HG02759 (cell line): ENCODE measurements around the gene DISC1.

Source experiments
- ATAC-seq: cut with Tn5 transposase; IDR thresholded peaks from one replicate; pipeline ENCODE4 v1.9.1; 2021; ENCODE audit warnings: mild to moderate bottlenecking, moderate library complexity; ENCODE audit not compliant: unreplicated experiment

The DISC1 gene

DNA sequence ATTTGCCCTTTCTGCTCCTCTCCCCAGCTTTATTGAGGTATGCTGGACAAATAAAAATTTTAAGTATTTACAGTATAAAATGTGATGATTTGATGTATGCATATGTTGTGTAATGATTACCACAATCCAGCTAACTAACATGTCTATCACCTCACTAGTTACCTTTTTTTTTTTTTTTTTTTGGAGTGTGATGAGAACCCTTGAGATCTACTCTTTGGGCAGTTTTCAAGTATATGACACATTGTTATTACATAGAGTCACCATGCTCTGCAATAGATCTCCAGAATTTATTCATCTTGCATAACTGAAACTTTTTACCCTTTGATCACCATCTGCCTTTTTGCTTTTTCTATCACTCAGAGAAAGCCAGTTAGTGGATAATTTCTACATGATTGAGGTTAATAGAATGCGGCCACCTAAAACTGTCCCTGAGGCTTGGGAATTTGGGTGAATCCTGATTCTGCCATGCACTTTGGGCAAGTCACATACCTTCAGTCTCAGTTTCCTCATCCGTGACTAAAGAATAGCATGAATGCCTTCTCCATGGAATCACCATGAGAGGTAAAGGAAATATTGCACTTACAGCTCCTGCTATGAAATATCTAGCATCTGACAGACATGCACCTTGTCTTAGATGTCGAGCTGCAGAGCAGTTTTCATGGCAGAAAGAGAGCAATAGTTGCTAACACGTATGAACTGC, 295.2 kb downstream of the DISC1 start:
- no peak for ATAC-seq

DNA sequence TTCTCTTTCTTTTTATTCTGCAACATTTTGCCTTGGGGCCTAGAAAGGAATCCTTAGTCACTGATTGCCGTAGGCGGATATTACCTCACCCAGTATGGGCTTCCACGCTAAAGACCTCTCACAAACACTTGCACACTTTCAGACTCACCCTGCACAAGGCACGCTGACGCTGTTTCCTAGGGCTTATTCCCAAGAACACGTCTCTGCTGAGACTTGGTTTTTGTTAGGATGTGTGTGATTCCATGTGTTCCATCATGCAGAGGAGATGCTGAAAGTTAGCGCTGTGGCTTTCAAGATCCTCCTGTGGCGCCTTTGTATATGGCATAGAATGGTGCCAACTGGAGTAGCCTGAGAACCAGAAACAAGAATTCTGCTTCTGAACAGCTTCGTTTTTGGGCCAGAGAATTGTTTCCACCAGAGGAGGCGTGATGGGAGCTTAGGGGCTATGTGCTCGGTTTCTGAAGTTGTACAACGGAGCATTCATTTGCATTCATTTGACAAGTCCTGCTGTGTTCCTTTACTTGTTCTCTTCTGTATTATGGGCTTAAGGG, 297.0 kb downstream of the DISC1 start:
- no peak for ATAC-seq

DNA sequence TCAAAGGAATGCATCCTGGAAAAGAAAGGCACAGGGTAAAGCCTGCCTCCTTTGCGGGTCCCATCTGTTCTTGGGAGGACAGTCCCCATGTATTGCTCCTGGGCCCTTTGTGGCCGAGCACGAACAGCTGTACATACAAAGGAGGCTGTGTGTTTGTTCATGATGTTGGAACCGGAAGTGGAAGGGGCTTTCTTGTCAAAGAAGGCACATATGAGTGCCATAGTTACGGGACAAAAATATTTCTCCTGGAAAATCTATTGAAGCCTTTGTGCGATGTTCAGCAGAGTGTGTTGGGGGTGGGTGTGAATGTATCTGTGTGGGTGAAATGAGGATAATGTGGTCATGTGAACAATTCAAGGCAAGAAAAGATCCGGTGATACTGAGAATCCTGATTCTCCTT, 297.6 kb downstream of the DISC1 start:
- no peak for ATAC-seq

DNA sequence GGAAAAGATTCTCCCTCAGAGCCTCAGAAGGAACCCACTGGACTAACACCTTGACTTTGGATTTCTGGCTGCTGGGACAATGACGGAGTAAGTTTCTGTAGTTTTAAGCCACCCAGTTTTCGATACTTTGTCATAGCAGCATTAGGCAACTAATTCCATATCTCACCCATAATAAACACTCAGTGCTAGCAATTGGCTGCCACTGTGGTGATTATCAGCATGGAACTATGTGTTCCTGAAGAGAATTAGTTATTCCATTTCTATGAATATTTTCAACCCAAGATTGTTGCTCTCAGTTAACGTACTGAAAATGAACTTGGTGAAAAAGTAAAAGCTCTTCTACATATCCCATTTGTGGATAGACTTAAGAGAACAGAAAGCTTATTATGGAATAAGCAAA, 299.3 kb downstream of the DISC1 start:
- ATAC-seq = no peak

DNA sequence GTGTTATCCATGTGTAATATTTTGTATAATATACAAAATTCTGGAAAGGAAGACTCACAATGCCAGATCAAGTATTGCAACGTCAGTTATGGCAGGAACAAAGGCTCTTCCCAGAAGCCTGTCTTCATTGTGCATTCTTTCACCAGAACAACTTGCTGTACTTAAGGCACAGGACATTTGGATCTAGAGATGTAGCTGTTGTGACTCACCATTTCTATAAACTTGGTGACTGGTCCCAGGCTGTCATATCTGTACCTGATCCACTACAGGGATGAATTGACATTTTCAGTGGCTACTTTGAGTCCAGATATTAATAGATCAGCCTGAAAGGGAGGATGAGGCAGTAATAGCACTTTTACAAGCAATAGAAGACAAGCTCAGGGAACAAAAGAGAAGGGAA, 299.8 kb downstream of the DISC1 start:
- ATAC-seq = no peak

DNA sequence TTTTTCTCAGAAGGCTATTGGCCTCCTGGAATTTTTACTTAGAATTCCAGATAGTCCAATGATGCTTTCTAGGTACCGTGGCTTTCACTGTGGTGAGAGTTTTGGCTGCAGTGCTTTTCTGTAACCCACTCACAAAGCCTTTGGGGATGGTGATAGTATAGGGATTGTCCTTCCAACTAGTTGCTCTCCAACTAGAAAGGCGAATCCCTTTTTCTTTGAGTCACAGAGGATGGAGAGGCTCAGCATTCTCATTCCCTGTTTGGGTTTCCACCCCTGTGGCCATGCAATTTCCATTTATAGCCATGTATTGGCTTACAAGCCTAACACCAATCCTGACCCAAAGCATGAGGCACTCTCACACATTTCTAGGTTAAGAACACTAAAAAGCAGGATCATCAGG, 300.3 kb downstream of the DISC1 start:
- ATAC-seq = no peak

DNA sequence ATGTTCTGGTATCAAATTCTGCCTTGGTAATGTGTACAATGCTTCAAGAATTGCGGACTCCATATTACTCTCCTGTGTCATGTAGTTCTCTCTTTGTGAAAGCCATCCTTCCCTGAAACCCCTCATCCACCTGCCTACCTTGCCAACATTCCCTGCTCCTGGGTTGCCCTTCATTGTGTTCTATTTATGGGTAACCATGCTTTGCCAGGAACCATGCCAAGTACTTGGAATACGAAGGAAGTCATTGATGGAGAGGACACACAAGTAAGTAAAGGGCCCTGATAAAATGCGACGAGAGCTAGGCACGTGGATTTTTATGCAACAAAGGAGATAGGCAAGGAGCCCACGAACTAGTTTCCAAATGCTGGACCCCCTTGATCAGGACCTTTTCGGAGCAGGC, 300.8 kb downstream of the DISC1 start:
- no peak for ATAC-seq

DNA sequence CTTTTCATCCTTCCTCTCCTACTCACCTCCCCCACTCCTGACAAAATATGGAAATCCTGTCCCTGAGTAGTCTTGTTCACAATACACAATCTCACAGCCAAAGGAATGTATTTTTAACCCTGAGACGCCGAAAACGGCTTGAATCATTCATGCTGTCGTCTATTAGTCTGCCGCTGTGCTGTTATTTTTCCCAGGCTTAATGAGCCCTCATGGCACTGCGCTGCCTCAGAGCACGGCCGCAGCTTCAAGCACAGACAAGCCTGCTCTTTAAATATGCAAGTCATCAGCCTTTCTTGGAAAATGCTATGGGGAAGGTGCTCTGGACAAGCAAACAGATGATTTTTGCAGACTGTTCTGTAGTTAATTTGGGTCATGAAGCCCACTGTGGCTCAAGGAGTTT, 302.7 kb downstream of the DISC1 start:
- no peak for ATAC-seq

DNA sequence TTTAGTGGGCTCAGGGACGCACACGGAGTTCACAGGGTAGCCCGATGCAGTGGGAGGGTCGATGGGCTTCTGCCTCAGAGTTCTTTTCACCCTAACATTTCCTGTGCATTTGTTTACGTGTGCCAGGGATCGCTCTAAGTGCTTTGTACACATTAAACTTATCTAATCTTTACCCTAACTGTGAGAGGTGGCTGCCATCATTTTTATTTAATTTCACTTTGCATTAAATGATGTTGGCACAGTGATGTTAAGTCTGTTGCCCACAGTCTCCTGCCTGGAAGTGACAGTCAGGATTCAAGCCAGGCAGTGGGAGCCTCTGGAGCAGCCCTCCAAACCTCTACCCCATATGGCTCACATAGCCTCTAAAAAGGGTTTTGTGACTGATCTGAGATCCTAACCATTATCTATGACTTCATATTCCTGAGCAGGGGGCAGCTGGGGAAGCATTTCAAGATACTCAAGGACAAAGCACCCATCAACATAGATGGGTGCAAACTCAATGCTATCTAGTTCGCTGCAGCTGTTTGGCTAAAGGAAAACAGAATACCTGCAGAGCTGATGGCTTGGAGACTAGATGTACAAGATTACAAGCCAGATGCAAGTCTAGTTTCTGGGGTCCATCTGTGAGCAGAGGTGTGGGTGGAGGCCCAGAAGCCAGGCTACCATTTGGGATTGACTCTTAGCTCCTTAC, 303.8 kb downstream of the DISC1 start:
- no peak for ATAC-seq

DNA sequence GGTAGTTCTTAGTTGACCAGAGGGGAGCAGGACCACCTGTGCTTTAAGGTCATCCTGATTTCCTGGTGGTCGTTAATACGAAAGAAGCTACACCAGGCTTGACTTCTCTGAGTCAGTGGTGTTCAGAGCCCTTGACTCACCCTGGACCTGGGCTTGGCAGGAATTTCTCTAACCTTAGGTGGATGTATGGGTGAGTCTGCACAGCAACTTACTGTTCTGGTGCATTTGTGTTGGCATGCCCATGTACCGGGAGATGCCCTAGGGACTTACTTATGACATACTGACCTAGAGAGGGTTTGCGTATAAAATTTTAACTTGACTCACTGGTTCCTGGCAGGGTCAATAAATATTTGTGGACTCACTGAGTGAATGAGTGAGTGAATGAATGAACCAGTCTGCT, 304.6 kb downstream of the DISC1 start:
- no peak for ATAC-seq

DNA sequence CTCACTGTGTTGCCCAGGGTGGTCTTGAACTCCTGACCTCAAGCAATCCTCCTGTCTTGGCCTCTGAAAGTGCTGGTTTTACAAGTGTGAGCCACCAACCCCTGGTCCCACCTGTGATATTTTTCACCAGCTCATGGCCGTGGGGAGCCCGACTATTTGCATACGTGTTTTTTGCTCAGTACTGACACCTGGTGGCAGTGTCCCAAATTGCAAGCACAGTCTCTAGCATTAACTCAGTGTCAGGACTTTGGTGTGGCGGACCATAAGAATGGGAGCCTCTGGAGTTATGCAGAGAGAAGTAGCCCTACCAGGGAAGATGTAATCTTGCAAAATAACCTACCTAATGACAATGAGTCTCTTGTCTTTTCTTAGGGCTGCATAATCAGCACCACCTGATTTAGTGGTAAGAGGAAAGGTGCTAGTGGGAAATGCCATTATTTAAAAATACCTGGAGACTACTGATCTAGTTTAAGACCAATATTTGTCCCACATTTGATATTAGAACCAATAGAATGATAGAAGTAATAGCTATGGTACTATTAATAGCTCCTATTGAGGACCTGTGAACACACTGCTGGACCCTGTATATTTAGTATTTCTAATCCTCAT, 305.4 kb downstream of the DISC1 start:
- ATAC-seq = no peak

DNA sequence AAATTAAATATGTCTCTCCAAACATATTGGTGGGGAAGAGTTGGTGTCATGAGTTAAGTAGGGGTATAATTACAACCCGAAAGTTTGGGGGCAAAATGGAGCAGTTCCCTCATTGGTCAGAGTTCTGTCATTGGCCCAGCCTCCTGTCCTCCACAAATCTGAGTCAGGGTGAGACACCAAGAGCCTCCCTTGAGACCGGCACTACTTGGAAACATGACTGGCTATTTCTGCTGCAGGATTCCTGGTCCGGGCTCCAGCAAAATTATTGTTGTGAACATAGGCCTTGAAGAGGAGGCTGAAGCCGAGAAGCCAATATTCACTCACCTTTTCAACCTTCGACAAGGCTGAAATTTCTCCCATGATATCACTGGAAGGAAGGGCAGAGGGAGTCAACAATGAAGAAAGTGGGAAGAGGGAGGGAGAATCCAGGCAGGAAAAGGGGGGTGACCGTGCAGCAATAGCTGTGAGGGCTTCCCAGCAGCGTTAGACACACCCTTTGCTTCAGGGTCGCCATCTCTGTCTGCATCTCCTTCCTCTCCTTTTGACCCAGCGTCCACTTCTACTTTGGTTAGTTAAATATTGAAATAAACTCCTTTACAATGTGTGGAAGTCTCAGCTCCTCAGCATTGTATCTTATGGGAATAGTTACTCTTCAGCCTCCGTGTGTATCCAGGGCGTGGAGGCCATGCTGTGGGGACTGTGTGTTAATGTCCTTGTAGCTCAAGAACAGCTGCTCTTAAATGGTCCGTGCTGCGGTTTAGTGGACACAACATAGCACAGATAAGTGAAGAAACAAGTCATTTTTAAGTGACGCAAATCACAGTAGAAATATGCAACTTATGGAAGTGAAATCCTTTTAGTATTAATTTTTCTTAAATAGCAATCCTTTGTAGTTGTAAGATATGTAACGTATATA, 307.4 kb downstream of the DISC1 start:
- ATAC-seq = no peak

DNA sequence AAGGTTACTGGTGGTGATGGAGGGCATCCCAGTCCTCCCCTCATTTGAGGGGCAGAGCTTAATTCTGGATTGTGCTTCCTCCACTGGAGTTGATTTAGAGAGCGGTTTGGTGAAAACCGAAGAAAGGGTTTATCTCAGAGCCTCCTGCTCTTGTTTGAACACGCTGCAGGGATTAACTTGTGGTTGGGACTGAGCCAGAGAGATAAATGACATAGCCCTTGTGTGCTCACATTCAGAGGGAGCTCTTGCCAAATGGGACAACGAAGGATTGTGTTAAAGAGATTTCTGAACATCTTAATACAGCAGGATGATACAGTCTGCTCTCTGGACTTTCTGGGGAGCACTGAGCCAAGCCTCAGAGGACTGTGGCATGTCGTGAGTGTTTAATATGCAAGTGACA, 308.2 kb downstream of the DISC1 start:
- ATAC-seq = no peak

DNA sequence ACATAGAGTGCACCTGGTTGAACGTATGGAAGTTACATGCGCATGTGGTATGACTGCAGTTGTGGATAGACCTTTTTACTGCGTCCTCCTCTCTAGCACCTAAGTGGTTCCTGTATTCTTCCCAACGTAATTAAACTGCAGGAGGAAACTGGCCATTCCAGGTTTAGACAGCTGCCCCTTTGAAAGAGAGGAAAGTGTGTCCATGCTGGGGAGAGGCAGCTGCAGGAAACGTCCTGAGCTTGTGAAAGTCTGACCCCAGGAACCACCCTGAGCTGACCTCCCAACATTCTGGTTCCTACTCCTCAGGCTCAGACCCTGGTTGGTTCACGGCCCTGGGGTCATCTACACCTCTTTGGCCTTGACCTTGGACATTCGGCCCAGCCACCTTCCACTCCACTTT, 309.3 kb downstream of the DISC1 start:
- ATAC-seq = no peak

DNA sequence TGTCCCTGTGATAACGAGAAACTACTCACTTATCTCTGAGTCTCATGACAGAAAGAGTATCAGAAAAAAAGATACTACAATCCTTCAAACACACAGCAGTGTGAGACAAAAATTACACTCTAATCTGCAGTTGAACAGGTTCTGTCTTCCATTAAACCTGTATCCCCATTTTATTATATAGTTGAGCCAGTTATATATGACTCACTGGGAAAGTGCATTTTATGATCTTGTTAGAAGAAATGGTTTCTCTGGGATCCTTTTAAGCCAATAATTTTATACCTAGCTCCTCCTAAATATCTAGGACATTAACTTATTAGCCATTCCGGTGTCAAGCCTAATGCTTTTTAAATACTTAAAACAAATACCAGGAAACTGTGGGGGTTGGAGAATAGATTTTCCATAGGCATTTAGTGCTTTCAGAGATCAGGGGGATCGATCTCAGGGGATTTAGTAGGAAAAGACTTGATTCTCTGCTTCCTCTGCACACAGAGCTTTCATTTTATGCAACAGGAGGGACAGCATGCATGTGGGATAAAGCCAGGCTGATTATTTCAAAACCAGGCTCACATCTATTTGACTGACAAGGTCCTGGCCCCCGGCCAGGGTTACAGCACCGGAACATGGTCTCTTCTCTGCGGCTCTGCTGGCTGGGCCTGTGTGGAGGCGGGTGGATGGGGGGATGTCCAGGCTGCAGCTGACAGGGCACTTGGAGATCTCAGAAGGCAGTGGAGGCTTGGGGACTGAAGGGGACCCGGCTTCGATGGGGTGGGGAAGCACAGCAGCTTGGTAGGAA, 310.6 kb downstream of the DISC1 start:
- ATAC-seq = no peak

DNA sequence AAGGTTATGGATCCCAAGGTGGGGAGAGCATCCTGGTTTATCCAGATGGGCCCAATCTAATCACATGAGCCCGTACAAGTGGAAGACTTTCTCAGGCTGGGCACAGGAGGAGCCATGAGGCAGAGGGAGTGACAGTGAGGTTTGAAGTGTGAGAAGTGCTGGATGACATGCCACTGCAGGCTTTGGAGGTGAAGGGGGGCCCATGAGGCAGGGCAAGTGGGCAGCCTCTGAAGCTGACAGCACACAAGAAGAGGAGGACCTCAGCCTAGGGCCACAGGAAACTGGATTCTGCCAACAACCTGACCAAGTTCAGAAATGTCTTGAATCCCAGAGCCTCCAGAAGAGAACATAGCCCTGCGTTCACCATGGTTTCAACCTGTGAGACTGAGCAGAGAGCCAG, 311.6 kb downstream of the DISC1 start:
- no peak for ATAC-seq

DNA sequence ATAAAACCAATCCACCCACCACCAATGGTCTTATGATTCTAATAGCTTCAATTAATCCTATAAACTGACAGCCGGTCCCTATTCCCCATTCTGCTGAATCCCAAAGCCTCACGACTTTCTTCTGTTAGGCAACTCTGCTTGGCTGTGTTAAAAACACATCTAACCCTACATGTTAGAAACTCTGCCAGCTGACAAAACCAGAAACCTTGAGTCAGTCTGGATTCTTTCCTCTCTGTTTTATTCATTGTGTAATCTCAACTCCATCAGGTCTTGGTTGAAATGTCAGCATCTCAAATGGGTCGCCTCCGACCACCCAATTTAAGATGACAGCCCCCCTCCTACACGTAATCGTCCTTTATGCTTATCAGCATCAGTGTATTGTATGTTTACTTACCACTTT, 312.1 kb downstream of the DISC1 start:
- ATAC-seq = no peak

DNA sequence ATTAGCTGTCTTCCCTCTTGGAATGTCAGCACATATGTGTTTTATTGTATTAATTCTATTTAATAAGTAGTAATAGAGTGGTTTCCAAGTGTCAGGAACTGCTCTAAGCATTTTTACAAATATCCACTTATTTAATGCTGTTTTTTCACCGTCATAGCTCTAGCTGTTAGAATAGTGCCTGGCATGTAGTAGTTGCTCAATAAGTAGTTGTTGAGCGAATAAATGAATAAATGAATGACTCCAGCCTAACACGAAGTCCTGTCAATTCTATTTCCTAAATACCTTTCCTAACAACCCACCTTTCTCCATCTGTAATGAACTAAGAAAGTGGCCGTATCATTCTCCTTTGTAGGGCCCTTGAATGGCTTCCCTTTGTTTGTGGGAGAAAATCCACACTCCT, 312.5 kb downstream of the DISC1 start:
- ATAC-seq = no peak

DNA sequence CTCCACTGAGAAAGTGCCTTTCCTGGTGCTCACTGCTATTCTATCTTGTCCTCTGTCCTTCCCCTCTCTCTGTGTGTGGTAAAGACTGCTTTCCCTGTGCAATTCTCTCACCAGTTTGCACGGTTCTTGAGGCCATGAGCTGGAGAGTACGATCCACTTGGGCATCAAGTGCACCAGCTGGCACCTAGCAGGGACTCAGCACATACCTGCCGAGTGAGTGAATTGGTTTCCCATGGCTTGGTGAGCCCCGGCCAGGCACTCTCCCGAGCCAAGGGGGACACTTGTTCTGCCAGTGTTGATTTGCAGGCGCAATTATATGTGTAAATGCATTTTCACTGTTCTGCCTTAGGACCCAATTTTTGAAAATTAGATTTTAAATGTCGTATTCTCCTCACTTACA, 313.5 kb downstream of the DISC1 start:
- no peak for ATAC-seq

DNA sequence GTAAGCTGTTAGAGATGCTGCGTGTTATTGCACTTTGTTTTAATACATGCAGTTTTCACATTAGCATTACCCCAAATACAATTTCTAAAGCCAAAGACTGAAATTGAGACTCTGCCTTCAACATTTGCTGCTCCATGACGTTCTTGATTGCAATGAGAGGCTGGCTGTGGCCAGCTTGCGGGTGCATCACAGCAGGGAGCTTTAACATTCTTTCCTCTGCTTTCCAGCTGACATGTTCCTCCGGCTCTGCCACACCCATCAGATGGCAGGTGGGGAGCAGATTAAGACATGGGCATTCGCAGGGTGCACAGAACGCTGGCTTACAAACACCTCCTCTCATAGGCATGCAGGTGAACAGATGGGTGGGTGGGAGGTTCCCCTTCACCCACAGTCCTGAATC, 314.1 kb downstream of the DISC1 start:
- ATAC-seq = no peak
